SHP77 (cell line): Measurements from ENCODE around the gene OR2T1.
"Not testable (repeated sequence)": the region's sequence is repeated elsewhere in the genome, so short reads cannot be mapped to it uniquely, and the experiment has no call there.

Experiments
- DNase-seq, 2 experiments: peaks; one replicate each; lab custom pipeline; 2025; lab: John Stamatoyannopoulos, UW

OR2T1 gene, protein sequence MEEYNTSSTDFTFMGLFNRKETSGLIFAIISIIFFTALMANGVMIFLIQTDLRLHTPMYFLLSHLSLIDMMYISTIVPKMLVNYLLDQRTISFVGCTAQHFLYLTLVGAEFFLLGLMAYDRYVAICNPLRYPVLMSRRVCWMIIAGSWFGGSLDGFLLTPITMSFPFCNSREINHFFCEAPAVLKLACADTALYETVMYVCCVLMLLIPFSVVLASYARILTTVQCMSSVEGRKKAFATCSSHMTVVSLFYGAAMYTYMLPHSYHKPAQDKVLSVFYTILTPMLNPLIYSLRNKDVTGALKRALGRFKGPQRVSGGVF

GRCh38 chr1:248402748-248403147 lies at the start of gene OR2T1:
TSS of gene OR2T1 (plus strand) at chr1:248403048. CDS start at chr1:248406148, 3,100 bp downstream.
- DNase-seq, result no peak

DNA sequence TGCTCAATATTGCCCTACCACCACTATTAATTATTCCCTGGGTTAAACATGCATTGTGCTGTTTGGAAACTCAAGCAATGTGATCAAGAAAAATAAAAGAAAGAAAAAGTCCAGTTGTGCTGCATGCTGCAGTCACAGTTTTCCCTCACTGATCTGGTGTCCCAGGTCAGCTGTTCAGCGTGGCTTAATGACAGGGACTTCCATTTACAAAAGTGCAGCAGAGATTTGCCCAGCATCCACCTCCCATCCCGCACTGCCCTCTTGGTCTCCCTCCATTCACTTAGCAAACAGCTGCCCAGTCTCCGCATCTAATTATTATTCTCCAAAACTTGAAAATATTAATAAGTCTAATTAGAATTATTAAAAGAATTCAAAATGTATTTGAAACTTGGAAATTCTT lies 43.4 kb upstream of the OR2T1 start:
- no peak for DNase-seq

- no peak for DNase-seq
These were observed 41.6 kb upstream of the OR2T1 start, which contains the start of gene OR2T4 for GRCh38 chr1:248361121-248361715. TSS of gene OR2T4 (plus strand) at chr1:248361665. CDS start at chr1:248361665, 0 bp downstream.

DNA sequence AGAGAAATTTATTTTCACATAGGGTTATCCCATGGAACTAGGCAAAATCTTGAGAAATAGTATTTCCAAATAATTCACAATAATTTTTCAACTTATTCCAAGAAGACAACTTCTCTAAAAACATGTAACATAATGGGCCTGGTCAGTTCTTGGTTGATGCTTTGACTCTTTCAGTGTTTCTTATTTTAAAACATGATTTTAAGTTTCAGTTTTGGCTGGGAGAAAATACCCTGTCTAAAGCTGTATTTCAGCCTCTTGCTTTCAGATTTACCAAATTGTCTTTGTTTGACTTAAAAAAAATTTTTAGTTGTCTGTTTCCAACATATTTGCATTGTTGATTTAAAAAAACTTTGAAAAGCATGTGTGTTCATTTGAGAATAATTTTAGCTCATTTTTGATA lies 36.2 kb upstream of the OR2T1 start:
- no peak for DNase-seq

- DNase-seq, result no peak
These were observed 30.5 kb upstream of the OR2T1 start for GRCh38 chr1:248372394-248372793.

- DNase-seq, result no peak
These were observed 29.1 kb upstream of the OR2T1 start for GRCh38 chr1:248373761-248374160.

DNA sequence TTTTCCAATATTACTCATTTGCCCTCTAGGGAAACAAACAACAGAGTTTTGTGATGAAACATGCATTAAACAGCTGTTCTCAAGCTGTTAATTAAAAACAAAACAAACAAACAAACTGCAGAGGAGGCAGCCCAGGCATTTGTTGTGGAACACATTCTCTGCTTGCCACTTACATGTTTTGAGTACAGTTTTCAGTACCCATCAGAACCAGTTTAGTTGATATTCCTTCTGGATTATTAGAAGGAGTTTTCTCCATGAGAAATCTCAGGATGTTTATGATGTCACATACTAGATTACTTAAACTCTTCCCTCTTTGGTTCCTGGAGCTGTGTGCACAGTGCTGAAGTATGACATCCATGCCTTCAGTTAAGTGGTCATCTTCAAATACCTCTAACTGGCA lies 27.4 kb upstream of the OR2T1 start, which contains the start of gene OR2T6:
Gene OR2T6 (plus strand): TSS at position 301 of the 400 bp plus-strand sequence. CDS start 11,863 bp downstream, outside the sequence.
- DNase-seq, result no peak

GRCh38 chr1:248376916-248377315 lies 25.9 kb upstream of the OR2T1 start:
- no peak for DNase-seq

DNA sequence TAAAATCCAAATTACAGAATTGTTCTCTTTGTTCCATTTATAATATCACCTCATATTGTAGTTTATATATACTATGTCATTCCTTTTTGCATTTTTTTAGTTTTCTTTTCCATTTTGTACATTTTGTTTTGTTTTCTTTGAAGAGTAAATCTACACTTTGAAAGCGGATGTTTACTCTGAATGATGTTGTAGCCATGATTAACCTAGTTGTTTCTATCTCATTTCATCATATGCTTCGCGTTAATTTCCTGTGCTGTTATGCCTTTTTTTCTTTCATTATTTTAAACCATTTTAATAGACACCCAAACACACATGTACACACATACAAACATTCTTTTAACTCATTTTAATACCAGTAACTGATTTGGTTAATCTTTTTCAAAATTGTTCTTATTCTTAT lies 22.0 kb upstream of the OR2T1 start:
- no peak for DNase-seq

DNA sequence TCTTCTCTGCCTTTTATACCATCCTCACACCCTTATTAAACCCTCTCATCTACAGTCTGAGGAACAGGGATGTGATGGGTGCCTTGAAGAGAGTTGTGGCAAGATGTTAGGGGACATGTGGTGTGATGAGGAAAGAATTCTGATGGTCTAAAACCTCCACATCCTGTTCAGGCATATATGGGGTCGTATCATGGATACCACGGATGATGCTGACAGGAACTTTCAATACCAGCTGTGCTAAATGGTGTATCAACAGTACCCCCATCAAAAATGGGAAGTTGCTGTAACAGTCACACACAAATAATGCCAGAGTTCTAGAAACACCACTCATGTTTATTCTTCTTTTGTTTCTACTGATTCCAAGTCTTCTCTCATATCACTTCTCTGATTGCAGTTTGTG lies 14.4 kb upstream of the OR2T1 start:
- no peak for DNase-seq

GRCh38 chr1:248393050-248393449 lies 9.8 kb upstream of the OR2T1 start:
- no peak for DNase-seq

GRCh38 chr1:248404024-248404423 lies 1.2 kb downstream of the OR2T1 start:
- no peak for DNase-seq

DNA sequence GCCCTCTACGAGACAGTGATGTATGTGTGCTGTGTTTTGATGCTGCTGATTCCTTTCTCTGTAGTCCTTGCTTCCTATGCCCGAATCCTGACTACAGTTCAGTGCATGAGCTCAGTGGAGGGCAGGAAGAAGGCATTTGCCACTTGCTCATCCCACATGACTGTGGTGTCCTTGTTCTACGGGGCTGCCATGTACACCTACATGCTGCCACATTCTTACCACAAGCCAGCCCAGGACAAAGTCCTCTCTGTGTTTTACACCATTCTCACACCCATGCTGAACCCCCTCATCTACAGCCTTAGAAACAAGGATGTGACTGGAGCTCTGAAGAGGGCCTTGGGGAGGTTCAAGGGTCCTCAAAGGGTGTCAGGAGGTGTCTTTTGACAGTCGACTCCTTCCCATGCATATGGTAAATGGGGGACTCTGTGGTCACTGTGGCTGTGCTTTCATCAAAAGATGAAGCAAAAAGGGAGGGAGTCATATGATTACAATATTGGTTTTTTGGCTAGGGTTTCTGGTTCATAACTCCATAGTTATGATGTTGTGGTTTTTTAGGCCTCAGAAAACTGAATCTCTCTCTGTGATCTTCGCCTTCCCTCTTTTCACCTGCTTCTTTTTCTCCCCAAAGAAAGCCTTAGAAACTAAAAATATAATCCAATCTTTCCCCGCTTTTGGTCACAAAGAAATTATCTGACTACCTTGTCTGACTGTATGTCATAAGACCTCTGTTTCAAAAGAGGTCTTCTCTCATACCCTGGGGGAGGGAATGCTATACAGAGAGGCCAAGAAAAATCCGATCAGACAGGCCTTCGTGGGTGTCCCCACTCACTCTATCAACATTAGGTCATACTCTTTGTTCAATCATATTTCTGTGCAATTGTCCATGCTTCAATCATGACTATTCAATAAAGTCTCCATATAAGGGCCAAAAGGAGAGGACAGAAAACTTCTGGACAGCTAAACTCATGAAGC lies 4.2 kb downstream of the OR2T1 start:
- no peak for DNase-seq

DNA sequence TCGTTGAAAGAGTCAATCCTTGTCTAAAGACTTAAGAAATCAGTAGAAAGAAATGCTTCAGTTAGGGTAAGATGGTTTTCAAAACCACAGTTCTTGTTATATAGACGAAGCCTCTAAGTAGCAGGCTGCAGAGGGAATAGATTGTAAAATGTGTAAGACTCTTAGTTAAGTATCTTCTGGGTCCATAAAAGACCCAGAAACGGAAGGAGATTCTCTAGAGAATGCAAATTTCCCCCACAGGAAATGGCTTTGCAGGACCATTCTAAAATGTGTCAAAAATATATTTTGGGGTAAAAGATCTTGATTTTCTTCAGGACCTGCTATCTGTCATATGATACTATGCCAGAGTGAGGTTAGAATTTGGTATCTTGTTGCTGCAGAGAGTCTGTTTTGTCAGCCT lies 13.4 kb downstream of the OR2T1 start:
- no peak for DNase-seq

DNA sequence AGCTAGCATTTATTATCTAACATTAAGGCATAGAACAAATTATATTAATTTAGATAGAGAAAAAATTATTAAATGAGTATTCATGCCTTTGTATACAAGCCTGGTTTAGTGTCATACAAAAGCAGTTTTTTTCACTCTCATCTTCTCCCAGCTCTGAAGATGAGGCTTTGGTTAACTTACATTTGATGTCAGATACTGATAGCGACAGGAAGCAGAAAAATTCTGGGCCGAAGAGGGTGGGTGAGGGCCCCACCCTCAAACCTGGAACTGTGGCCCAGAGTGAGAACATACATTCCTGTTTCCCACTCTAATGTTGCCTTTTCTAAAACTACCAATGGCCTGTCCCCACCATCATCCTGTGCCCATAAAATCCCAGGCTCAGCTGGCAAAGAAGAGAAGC lies 15.0 kb downstream of the OR2T1 start:
- no peak for DNase-seq

DNA sequence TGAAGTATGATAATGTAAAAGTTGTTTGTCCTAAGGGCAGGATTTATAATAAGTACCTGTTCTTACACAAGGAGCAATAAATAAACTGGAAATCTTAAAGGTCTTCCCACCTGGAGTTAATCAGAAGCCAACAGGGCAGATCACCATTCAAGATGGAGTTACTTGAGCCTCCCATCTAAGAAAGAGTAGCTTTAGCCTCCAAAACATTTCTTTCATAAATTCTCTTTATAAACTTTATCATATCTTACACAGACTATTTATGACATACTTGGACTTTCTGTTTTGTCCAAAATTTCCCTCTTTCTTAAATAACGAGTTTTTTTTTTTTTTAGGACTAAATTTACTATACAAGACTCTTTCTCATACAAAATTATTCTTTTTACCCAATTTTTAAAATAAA lies 18.5 kb downstream of the OR2T1 start:
- no peak for DNase-seq

GRCh38 chr1:248427526-248428191 lies 24.8 kb downstream of the OR2T1 start:
- not testable (repeated sequence) for DNase-seq

GRCh38 chr1:248428192-248428533 lies 25.3 kb downstream of the OR2T1 start:
- not testable (repeated sequence) for DNase-seq

DNA sequence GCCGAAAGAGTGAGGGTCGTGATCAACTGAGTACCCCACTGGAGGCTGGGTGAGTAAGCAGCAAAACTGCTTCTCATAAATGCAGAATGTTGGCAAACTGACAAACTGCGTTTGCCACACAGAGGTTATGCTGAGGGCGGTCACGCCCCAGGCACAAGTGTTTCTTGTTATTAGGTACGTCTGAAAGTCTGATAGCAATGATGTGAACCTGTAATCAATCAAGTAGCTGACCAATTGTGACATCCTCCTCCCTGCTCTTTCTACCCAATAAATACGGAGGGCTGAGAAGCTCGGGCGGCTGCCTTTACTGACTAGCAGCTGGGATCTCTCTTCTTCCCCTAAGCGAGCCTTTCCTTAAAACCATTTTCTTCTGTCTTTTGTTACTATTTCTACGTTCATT lies 28.8 kb downstream of the OR2T1 start:
- DNase-seq, result not testable (repeated sequence)

DNA sequence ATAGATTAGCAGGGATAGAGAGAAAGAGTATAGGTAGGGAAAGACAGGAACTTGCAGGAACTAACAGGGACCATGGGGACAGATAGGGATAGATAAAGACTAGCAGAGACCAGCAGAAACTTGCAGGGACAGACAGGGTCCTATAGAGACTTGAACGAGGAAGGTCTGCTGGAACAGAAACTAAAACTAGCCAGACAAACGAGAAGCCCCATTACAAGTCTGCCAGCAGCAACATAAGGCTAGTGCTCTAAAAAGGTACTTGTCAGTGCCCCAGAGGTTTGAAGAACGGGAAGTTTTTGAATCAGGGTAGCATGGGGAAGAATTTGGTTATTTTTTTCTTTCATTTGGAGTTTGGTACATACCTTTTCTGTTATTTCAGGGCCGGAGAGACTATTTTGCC lies 29.4 kb downstream of the OR2T1 start:
- DNase-seq, result not testable (repeated sequence)

DNA sequence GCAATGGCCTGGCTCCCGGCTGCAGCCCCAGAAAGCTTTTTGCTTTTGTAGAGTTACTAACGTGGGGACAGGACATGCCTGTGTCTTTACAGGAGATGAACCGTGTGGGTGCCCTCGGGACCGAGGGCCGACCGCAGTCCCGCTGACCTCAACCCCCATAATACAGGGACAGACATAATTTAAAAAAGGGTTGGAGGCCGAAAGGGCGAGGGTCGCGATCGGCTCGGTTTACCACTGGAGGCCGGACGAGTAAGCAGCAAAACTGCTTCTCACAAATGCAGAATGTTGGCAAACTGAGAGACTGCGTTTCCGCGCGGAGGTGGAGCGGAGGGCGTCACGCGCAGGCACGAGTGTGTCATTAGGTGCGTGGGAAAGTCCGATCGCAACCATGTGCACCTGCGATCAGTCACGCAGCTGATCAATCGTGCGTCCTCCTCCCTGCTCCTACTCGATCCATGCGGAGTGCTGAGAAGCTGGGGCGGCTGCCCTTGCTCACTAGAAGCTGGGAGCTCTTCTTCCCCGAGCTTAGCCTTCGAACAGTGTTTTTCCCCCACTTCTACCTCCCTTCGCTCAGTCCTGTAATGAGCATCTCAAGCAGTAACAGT lies 31.1 kb downstream of the OR2T1 start:
- DNase-seq, result not testable (repeated sequence)
